HEK293 (cell line): ENCODE measurements around the gene WDR88.

Experiments
- BCL11A ChIP-seq: fragments of 450-650 bp; formaldehyde crosslinking; IDR thresholded peaks from 2 replicates; pipeline ENCODE4 v1.5.1; 2016; ENCODE audit warnings: low read depth, missing biosample characterization, missing genetic modification characterization
- CTCF ChIP-seq: fragments of 450-650 bp; formaldehyde crosslinking; IDR thresholded peaks from 2 replicates; pipeline ENCODE4 v1.5.1; 2016; ENCODE audit warnings: missing biosample characterization, missing genetic modification characterization
- FEZF1 ChIP-seq: fragments of 450-650 bp; formaldehyde crosslinking; IDR thresholded peaks from 2 replicates; pipeline ENCODE4 v1.5.1; 2016; ENCODE audit warnings: missing biosample characterization, missing genetic modification characterization
- ZBTB10 ChIP-seq: fragments of 450-650 bp; formaldehyde crosslinking; IDR thresholded peaks from 2 replicates; pipeline ENCODE4 v1.5.1; 2016; ENCODE audit warnings: missing biosample characterization, missing genetic modification characterization
- ZNF140 ChIP-seq: fragments of 450-650 bp; formaldehyde crosslinking; IDR thresholded peaks from 2 replicates; pipeline ENCODE4 v1.5.1; 2016; ENCODE audit warnings: missing biosample characterization, missing genetic modification characterization
- ZNF274 ChIP-seq, 2 experiments: fragments of 200-500 bp in 1 of 2; fragments of 450-650 bp in 1 of 2; sonication (Bioruptor generic) in 1 of 2; formaldehyde crosslinking in 1 of 2; IDR thresholded peaks; 2 replicates each; pipeline versions ENCODE4 v1.5.1 to v1.6.1; 2014 to 2016; ENCODE audit warnings: borderline replicate concordance in 1 of 2, inconsistent platforms in 1 of 2, low read length in 1 of 2, missing biosample characterization in 1 of 2, missing genetic modification characterization in 1 of 2
- ZNF548 ChIP-seq: fragments of 450-650 bp; formaldehyde crosslinking; IDR thresholded peaks from 2 replicates; pipeline ENCODE4 v1.5.1; 2016; ENCODE audit warnings: missing biosample characterization, missing genetic modification characterization
- ZNF558 ChIP-seq: fragments of 450-650 bp; formaldehyde crosslinking; IDR thresholded peaks from 2 replicates; pipeline ENCODE4 v1.5.1; 2016; ENCODE audit warnings: missing biosample characterization, missing genetic modification characterization
- ZSCAN18 ChIP-seq: fragments of 450-650 bp; formaldehyde crosslinking; IDR thresholded peaks from 2 replicates; pipeline ENCODE4 v1.5.1; 2016; ENCODE audit warnings: missing biosample characterization, missing genetic modification characterization

GRCh38 chr19:33205110-33205509, 73.2 kb downstream of the WDR88 start:
- TF ChIP-seq CTCF (tag by site-specific recombination) (no peak), ZNF548 (tag by site-specific recombination) (no peak), ZSCAN18 (no peak), ZBTB10 (tag by site-specific recombination) (no peak), ZNF140 (tag by site-specific recombination) (no peak), FEZF1 (tag by site-specific recombination) (no peak), ZNF558 (tag by site-specific recombination) (no peak), ZNF274 (IDR thresholded peaks at IDR 0.05; ENCODE audit: low read length) (no peak), ZNF274 (tag by site-specific recombination; IDR thresholded peaks at IDR 0.05; ENCODE audit: borderline replicate concordance) (no peak), BCL11A (tag by site-specific recombination) (no peak)
